Stimulated activated effector memory CD8-positive, alpha-beta T cell treated with anti-CD3 and anti-CD28 coated beads, Interleukin-12 subunit alpha, Interleukin-12 subunit beta, amount 100 ng/mL, for 72 hours (primary cell): ENCODE results near the gene FAAH2.
"Not testable (repeated sequence)": the region's sequence is repeated elsewhere in the genome, so short reads cannot be mapped to it uniquely, and the experiment has no call there.

Experiments
- ATAC-seq: fragments of 150-1000 bp; cut with Tn5 transposase; 2 replicates; pipeline ENCODE4 v1.10.0; 2021
- DNase-seq, 2 donors: peaks; one replicate each; pipeline ENCODE4 v3.0.0; 2021 to 2022; ENCODE audit warnings: low spot score in 2 of 2
- H3K27ac Mint-ChIP-seq: one replicate; pipeline ENCODE4 v1.8.0; 2022; ENCODE audit warnings: mild to moderate bottlenecking, mixed read lengths
- H3K36me3 Mint-ChIP-seq: one replicate; pipeline ENCODE4 v1.8.0; 2022; ENCODE audit warnings: mild to moderate bottlenecking, mixed read lengths
- H3K4me1 Mint-ChIP-seq: one replicate; pipeline ENCODE4 v1.8.0; 2022; ENCODE audit warnings: mixed read lengths
- H3K4me3 Mint-ChIP-seq: one replicate; pipeline ENCODE4 v1.8.0; 2022; ENCODE audit warnings: mild to moderate bottlenecking, mixed read lengths
- H3K9me3 Mint-ChIP-seq: one replicate; pipeline ENCODE4 v1.8.0; 2022; ENCODE audit warnings: mixed read lengths

FAAH2 gene

GRCh38 chrX:57335790-57336189 lies 49.3 kb downstream of the FAAH2 start:
- H3K4me1 Mint-ChIP-seq, DNase-seq, H3K27ac Mint-ChIP-seq, H3K36me3 Mint-ChIP-seq, H3K4me3 Mint-ChIP-seq, ATAC-seq: not testable (repeated sequence)
- H3K9me3 Mint-ChIP-seq = peaks cover 21% of the 10 kb centered on the region

GRCh38 chrX:57353472-57354132 lies 67.1 kb downstream of the FAAH2 start:
- no peaks in the 10 kb centered on the region for H3K36me3 Mint-ChIP-seq
- no peak overlapping the region for H3K4me3 Mint-ChIP-seq
- H3K4me1 Mint-ChIP-seq = no peaks in the 10 kb centered on the region
- peaks cover 5% of the 10 kb centered on the region for H3K9me3 Mint-ChIP-seq
- H3K27ac Mint-ChIP-seq = no peak overlapping the region
- no peak for DNase-seq
- no peak for ATAC-seq

GRCh38 chrX:57364145-57364544 lies 77.6 kb downstream of the FAAH2 start:
- no peaks in the 10 kb centered on the region for H3K36me3 Mint-ChIP-seq
- H3K4me3 Mint-ChIP-seq = no peak overlapping the region
- DNase-seq = no peak
- no peak overlapping the region for H3K27ac Mint-ChIP-seq
- no peak for ATAC-seq
- no peaks in the 10 kb centered on the region for H3K4me1 Mint-ChIP-seq
- peaks cover 8% of the 10 kb centered on the region for H3K9me3 Mint-ChIP-seq

DNA sequence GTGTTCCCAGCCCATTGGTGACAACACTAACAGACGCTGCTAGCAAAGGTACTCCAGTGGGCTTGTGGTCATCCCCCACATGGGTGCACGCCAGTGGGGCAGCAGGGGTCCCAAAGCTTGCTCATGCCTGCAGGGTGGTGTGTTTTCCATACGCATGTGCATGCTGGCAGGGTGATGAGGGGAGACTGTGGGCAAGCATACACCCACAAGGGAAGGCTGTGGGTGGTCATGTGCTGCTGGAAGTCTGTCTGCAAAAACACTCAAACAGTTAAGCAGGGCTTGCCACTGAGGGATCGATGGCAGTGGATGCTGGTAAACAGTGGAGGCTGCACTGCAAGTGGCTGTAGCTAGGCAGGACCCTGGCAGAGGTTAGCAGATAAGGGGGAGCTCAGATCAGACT lies 79.9 kb downstream of the FAAH2 start:
- DNase-seq = no peak
- H3K9me3 Mint-ChIP-seq = peaks cover 4% of the 10 kb centered on the region
- no peaks in the 10 kb centered on the region for H3K4me1 Mint-ChIP-seq
- H3K36me3 Mint-ChIP-seq = no peaks in the 10 kb centered on the region
- H3K4me3 Mint-ChIP-seq = no peak overlapping the region
- no peak overlapping the region for H3K27ac Mint-ChIP-seq
- ATAC-seq = no peak

DNA sequence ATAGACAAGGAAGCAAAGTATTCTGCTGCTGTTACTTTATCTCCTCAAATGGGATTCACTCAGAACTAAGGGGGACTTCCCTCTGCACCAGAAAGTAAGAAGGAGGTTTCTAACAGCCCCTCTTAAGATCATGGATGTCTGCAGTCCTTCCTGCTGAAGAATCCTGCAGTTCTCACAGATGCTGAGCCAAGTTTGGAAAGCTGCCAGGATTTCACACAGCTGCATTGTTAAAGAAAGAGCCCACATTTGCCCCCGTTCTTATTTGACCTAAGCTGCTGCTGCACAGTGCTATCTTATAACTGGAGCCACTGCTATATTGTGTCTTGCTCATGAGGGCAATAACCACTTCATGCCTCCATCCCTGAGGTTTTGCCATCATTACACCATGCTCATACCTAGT lies 81.1 kb downstream of the FAAH2 start:
- no peak for DNase-seq
- Mint-ChIP-seq H3K36me3 (no peaks in the 10 kb centered on the region), H3K4me1 (no peaks in the 10 kb centered on the region), H3K9me3 (peaks cover 4% of the 10 kb centered on the region), H3K27ac (no peak overlapping the region), H3K4me3 (no peak overlapping the region)
- ATAC-seq = no peak

DNA sequence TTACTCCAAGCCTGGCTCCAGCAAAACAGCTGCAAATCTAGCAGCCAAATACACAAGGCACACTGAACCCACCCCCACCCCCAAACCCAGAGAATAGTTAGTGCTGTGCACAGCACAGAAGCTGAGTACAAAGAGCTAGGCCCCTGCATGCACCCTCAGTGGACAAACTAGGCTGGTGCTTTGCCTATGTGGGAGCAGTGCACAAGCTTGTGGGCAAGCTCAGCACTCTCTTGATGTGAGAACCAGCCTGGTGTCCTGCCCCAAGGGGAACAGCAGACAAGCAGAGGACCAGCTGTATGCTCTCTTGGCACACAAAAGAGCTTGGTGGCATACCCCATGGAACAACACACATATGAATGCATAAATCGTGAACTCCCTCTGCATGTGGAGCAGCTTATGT lies 81.7 kb downstream of the FAAH2 start:
- DNase-seq (no peak), ATAC-seq (no peak)
- Mint-ChIP-seq H3K4me1 (no peaks in the 10 kb centered on the region), H3K36me3 (no peaks in the 10 kb centered on the region), H3K4me3 (no peak overlapping the region), H3K27ac (no peak overlapping the region), H3K9me3 (peaks cover 4% of the 10 kb centered on the region)

GRCh38 chrX:57379296-57379695 lies 92.8 kb downstream of the FAAH2 start:
- DNase-seq (no peak), ATAC-seq (no peak)
- H3K36me3 Mint-ChIP-seq = peaks cover 9% of the 10 kb centered on the region
- H3K4me3 Mint-ChIP-seq = no peak overlapping the region
- H3K9me3 Mint-ChIP-seq = peaks cover 2% of the 10 kb centered on the region
- H3K27ac Mint-ChIP-seq = no peak overlapping the region
- no peaks in the 10 kb centered on the region for H3K4me1 Mint-ChIP-seq

DNA sequence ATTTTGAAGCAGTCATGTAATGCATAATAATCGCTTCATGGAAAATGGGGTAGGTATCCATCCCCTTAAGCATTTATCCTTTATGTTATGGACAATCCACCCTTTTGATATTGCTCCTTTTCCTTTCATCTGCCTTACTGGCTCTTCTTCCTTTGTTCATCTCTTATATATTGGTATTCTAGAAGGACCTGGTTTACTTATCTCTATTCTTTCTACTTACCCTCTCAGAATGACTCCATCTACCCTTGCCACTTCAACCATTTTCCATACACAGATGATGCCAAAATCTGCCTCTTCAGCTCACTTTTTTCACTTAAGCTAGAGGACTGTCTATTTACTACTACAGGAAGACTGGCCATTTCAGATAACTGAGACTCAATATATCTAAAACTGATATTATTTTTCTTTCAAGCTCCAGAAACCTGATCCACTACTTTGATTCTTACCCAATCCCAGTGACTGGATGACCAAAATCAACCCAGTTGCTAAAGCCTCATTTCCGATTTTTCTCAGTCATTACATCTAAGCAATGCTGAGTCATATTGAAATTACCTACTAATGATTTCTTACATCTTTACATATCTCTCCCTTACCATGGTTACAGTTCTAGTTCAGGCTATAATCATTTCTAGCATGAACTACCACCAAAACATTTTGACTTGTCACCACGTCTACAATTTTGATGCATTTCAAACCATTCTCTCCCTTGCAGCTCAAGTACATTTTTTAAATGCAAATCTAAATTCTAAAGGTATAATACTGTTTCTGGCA lies 93.7 kb downstream of the FAAH2 start:
- no peak overlapping the region for H3K4me3 Mint-ChIP-seq
- no peak overlapping the region for H3K27ac Mint-ChIP-seq
- H3K9me3 Mint-ChIP-seq = peaks cover 2% of the 10 kb centered on the region
- H3K4me1 Mint-ChIP-seq = no peaks in the 10 kb centered on the region
- H3K36me3 Mint-ChIP-seq = peaks cover 9% of the 10 kb centered on the region
- DNase-seq (no peak), ATAC-seq (peak; percentile 83)

- H3K27ac Mint-ChIP-seq, DNase-seq, H3K4me1 Mint-ChIP-seq, H3K9me3 Mint-ChIP-seq, H3K4me3 Mint-ChIP-seq, H3K36me3 Mint-ChIP-seq, ATAC-seq: not testable (repeated sequence)
Measured at GRCh38 chrX:57394162-57394561, 107.7 kb downstream of the FAAH2 start.

GRCh38 chrX:57403191-57403590 lies 116.7 kb downstream of the FAAH2 start:
- not testable (repeated sequence) for H3K4me3 Mint-ChIP-seq, H3K36me3 Mint-ChIP-seq, ATAC-seq, DNase-seq, H3K27ac Mint-ChIP-seq, H3K4me1 Mint-ChIP-seq
- H3K9me3 Mint-ChIP-seq = peaks cover 13% of the 10 kb centered on the region

DNA sequence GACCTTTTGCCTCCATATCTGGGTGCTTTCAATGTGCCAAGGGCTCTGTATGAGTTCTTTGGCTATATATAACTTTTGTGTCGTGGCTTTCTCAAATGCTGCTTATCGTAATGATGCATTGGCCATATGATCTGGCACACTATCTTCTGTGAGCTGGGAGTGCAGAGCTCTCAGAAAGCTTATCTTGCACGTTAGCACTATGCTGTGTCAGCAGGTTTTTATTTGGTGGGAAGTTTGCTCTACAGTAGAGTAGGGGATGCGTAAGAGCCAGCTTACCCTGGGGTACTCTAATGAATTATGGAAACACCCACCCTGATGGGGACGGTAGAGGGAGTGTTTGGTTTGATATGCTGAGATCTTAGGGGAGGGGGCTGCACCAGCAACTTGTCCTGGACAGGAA lies 119.6 kb downstream of the FAAH2 start:
- Mint-ChIP-seq H3K36me3 (no peaks in the 10 kb centered on the region), H3K9me3 (peaks cover 16% of the 10 kb centered on the region)
- ATAC-seq = no peak

GRCh38 chrX:57417827-57418226 lies 131.3 kb downstream of the FAAH2 start:
- Mint-ChIP-seq H3K27ac (no peak overlapping the region), H3K4me3 (no peak overlapping the region), H3K36me3 (no peaks in the 10 kb centered on the region), H3K9me3 (peaks cover 9% of the 10 kb centered on the region), H3K4me1 (no peaks in the 10 kb centered on the region)
- no peak for DNase-seq
- peak; percentile 53 for ATAC-seq

More for the DNA sequence above, 119.6 kb downstream of the FAAH2 start:
- Mint-ChIP-seq H3K4me3 (no peak overlapping the region), H3K4me1 (no peaks in the 10 kb centered on the region), H3K27ac (no peak overlapping the region)
- DNase-seq = no peak

DNA sequence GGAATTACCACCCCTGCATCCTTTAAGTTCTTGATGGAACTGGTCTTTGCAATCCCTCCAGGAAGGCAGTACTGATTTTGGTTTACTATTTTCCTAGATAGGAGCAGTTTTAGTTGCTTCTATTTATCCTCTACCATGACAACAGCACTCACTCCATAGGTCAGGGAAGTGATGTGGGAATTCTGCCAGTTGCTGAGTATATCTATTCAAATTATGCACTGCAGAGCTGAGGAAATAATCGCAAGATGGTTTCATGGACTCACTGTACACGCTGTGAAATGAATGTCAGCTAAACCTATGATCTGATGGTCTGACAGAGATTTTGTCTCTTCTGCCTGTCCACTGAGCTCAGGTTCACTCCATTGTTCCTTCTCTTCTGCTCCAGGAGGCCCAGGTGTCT lies 135.8 kb downstream of the FAAH2 start:
- no peak overlapping the region for H3K27ac Mint-ChIP-seq
- H3K9me3 Mint-ChIP-seq = no peaks in the 10 kb centered on the region
- DNase-seq (no peak), ATAC-seq (no peak)
- H3K4me1 Mint-ChIP-seq = no peaks in the 10 kb centered on the region
- no peak overlapping the region for H3K4me3 Mint-ChIP-seq
- H3K36me3 Mint-ChIP-seq = no peaks in the 10 kb centered on the region

DNA sequence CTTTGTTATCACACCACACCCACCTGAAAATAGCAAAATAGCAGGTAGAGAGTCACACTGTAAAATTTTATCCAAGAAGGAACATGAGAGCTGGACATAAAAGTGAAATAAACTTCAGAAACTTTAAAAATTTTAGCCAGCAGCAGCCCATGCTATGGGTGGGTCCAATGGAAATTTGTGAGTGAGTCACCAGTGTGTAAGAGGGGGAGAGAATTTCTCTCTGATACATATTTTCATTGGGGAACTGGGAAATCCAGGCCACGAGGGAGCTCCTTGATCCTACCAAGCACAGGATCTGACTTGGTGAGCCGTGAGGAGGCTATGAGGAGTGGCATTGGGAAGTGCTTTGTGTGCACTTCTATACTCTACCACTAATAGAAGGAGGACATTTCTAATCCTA lies 136.3 kb downstream of the FAAH2 start:
- H3K4me1 Mint-ChIP-seq = no peaks in the 10 kb centered on the region

DNA sequence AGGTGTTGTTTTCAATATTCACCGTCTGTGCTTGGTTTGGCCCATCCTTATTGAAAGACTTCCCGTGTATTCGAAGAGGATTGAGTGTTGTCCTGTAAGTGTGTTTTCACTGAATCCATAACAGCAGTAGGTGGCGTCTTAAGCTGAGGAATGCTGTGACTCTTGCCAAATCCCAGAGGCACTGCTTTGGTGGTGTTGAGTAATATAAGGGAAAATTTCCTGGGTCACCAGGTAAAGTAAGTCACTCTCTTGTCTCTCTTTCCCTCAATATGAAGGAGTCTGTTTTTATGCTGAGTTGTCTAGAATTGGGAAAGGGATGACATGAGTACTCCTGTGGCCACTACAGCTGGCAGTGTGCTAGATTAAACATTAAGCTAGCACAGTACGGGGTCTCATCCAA lies 158.6 kb downstream of the FAAH2 start:
- no peaks in the 10 kb centered on the region for H3K4me1 Mint-ChIP-seq
- no peak overlapping the region for H3K27ac Mint-ChIP-seq
- H3K4me3 Mint-ChIP-seq = no peak overlapping the region
- H3K36me3 Mint-ChIP-seq = no peaks in the 10 kb centered on the region
- H3K9me3 Mint-ChIP-seq = no peaks in the 10 kb centered on the region
- ATAC-seq (no peak), DNase-seq (no peak)

More for the DNA sequence above, 136.3 kb downstream of the FAAH2 start:
- H3K9me3 Mint-ChIP-seq = no peaks in the 10 kb centered on the region
- ATAC-seq (no peak), DNase-seq (no peak)
- no peak overlapping the region for H3K4me3 Mint-ChIP-seq
- H3K36me3 Mint-ChIP-seq = no peaks in the 10 kb centered on the region
- H3K27ac Mint-ChIP-seq = no peak overlapping the region

DNA sequence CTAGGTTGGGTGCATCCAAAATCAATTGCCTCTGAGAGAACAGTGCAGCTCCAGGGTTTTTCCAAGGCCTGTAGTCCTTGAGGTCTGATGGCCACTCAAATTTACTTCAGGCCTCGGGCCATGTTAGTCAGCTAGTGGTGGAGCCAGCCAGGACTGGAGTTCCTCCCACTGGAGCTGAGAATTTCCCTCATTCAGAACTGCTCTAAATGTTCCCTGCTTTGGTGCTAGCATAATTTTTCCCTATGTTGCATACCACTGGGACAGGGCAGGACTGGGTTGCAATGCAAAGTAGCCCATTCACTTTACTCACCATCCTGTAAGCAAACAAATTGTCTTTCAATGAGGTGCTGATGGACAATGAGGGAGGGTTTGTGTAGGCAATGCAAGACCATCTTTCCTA lies 159.3 kb downstream of the FAAH2 start:
- H3K4me1 Mint-ChIP-seq = no peaks in the 10 kb centered on the region
- H3K4me3 Mint-ChIP-seq = no peak overlapping the region
- H3K36me3 Mint-ChIP-seq = no peaks in the 10 kb centered on the region

More for the DNA sequence above, 159.3 kb downstream of the FAAH2 start:
- DNase-seq = no peak
- Mint-ChIP-seq H3K27ac (no peak overlapping the region), H3K9me3 (no peaks in the 10 kb centered on the region)
- ATAC-seq = no peak
